ENCODE results near the gene KBTBD3. TPM values are rescaled to one million over a fixed set of nuclear protein-coding genes. Genes with fewer than 3 reads are reported as not detected.

Gene KBTBD3, protein sequence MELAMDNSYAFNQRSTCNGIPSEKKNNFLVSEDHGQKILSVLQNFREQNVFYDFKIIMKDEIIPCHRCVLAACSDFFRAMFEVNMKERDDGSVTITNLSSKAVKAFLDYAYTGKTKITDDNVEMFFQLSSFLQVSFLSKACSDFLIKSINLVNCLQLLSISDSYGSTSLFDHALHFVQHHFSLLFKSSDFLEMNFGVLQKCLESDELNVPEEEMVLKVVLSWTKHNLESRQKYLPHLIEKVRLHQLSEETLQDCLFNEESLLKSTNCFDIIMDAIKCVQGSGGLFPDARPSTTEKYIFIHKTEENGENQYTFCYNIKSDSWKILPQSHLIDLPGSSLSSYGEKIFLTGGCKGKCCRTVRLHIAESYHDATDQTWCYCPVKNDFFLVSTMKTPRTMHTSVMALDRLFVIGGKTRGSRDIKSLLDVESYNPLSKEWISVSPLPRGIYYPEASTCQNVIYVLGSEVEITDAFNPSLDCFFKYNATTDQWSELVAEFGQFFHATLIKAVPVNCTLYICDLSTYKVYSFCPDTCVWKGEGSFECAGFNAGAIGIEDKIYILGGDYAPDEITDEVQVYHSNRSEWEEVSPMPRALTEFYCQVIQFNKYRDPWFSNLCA
- 10.8 TPM for total RNA-seq
- long read RNA-seq, transcript KBTBD3-205 (4 exons, 2,682 nt), result major isoform, 7 of 11 reads
- long read RNA-seq, partial matches to known transcripts, result 1 of 11 reads
- long read RNA-seq, other reads (novel, unspliced or antisense), result 2 of 11 reads

GRCh38 chr11:106076919-106077608 is at the start of gene KBTBD3:
TSS of gene KBTBD3 (minus strand) at chr11:106077347. CDS start at chr11:106059097, 18,250 bp downstream.
- Histone ChIP-seq H3K27me3 (no peaks in the 10 kb centered on the region), H3K4me3 (peak within 1 kb of the TSS; percentile 87), H3K36me3 (peaks cover 22% of the 10 kb centered on the region), H3K4me1 (peaks cover 39% of the 10 kb centered on the region), H3K9me3 (no peaks in the 10 kb centered on the region), H3K27ac (peak within 1 kb of the TSS; percentile 96)
- DNase-seq (peak; percentile 99), ATAC-seq (peak; percentile 98)
- intact Hi-C loops (cut with DNase I), result no loop called here
- TF ChIP-seq, protein P1, sequence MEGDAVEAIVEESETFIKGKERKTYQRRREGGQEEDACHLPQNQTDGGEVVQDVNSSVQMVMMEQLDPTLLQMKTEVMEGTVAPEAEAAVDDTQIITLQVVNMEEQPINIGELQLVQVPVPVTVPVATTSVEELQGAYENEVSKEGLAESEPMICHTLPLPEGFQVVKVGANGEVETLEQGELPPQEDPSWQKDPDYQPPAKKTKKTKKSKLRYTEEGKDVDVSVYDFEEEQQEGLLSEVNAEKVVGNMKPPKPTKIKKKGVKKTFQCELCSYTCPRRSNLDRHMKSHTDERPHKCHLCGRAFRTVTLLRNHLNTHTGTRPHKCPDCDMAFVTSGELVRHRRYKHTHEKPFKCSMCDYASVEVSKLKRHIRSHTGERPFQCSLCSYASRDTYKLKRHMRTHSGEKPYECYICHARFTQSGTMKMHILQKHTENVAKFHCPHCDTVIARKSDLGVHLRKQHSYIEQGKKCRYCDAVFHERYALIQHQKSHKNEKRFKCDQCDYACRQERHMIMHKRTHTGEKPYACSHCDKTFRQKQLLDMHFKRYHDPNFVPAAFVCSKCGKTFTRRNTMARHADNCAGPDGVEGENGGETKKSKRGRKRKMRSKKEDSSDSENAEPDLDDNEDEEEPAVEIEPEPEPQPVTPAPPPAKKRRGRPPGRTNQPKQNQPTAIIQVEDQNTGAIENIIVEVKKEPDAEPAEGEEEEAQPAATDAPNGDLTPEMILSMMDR (IDR thresholded peaks at IDR 0.05), result peak; percentile 41

DNA sequence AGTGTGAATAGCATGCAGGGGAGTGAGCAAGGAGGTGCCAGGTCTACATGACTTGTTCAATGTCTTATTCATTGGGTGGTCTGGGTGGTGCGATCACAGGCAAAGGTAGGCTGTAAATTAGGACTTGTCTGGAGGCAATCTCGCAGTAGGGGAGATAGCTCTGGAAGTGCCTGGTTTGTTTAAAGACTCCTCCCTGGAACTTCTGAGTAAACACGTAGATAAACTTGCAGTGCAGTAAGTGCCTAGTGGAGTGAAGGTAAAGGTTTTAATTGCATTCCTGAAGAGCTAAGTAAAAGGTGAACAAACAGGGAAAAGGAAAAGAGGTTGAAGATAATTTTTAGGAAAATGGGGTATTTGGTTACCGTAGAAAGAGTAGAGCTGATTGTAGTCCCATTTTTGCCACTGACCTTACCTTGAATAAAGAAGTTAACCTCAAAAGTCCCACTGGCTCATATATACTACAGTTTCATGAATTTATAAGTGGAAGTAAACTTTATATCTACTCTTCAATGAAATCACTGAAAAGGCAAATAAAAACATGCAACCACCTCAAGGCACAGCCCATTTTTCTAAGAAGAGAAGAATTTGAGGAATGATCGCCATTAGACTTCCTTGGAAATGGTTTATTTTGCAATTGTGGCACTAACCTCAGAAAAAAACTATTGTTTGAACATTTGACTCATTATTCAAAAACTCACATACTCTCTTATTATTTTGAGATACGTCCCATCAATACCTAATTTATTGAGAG is 44.6 kb upstream of the KBTBD3 start:
- no peaks in the 10 kb centered on the region for H3K27me3 ChIP-seq
- intact Hi-C loops (cut with DNase I), result no loop called here
- no peaks in the 10 kb centered on the region for H3K9me3 ChIP-seq
- no peak overlapping the region for H3K27ac ChIP-seq
- TF ChIP-seq, protein P1 (IDR thresholded peaks at IDR 0.05), result no peak
- DNase-seq, result no peak
- H3K36me3 ChIP-seq, result no peaks in the 10 kb centered on the region
- no peaks in the 10 kb centered on the region for H3K4me1 ChIP-seq
- no peak for ATAC-seq
- H3K4me3 ChIP-seq, result no peak overlapping the region

DNA sequence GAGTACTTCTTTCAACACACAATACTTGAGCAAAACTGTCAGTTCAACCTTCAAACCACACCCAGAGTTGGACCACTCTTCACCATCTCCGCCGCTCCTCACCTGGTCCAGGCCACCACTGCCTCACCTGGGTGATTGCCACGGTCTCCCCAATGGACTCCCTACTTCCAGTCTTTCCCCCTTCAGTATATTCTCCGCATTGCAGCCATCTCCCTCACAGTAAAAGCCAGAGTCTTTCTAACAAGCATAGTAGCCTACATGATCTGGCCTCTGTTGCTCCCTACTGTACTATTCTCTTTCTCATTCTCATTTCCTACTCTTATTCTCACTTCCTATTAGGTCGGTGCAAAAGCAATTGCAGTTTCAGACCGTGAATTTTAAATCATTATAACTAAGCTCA is 28.8 kb upstream of the KBTBD3 start:
- no peak for ATAC-seq
- H3K9me3 ChIP-seq, result no peaks in the 10 kb centered on the region
- intact Hi-C loops (cut with DNase I), result no loop called here
- no peak for DNase-seq
- no peaks in the 10 kb centered on the region for H3K4me1 ChIP-seq
- no peaks in the 10 kb centered on the region for H3K36me3 ChIP-seq
- no peaks in the 10 kb centered on the region for H3K27me3 ChIP-seq
- H3K4me3 ChIP-seq, result no peak overlapping the region
- no peak overlapping the region for H3K27ac ChIP-seq
- TF ChIP-seq, protein P1 (IDR thresholded peaks at IDR 0.05), result no peak

GRCh38 chr11:106101819-106102218 is 24.7 kb upstream of the KBTBD3 start:
- no peaks in the 10 kb centered on the region for H3K9me3 ChIP-seq
- intact Hi-C loops (cut with DNase I), result no loop called here
- peaks cover 26% of the 10 kb centered on the region for H3K36me3 ChIP-seq
- H3K4me1 ChIP-seq, result no peaks in the 10 kb centered on the region
- DNase-seq, result no peak
- H3K4me3 ChIP-seq, result no peak overlapping the region
- no peak for ATAC-seq
- TF ChIP-seq, protein P1 (IDR thresholded peaks at IDR 0.05), result no peak
- no peak overlapping the region for H3K27ac ChIP-seq
- H3K27me3 ChIP-seq, result no peaks in the 10 kb centered on the region

GRCh38 chr11:106101370-106101769 is 24.2 kb upstream of the KBTBD3 start:
- H3K27ac ChIP-seq, result no peak overlapping the region
- TF ChIP-seq, protein P1 (IDR thresholded peaks at IDR 0.05), result no peak
- no peaks in the 10 kb centered on the region for H3K9me3 ChIP-seq
- no peaks in the 10 kb centered on the region for H3K4me1 ChIP-seq
- no peak for DNase-seq
- no peak overlapping the region for H3K4me3 ChIP-seq
- no peaks in the 10 kb centered on the region for H3K27me3 ChIP-seq
- no peak for ATAC-seq
- peaks cover 30% of the 10 kb centered on the region for H3K36me3 ChIP-seq
- intact Hi-C loops (cut with DNase I), result no loop called here
